ENCODE measurements around the gene RPL19. TPM values are rescaled to one million over a fixed set of nuclear protein-coding genes. Genes with fewer than 3 reads are reported as not detected.
A peak's percentile ranks its signal among the peaks of the same experiment; 100 is the strongest.

Gene RPL19
- total and polyA plus RNA-seq, 12 donors: 907 to 3,029 (median 991) TPM

- TF ChIP-seq CTCF (IDR thresholded peaks at IDR 0.05): no peak
- no peaks in the 10 kb centered on the region for H3K27me3 ChIP-seq
- 65 to 73% methylated on average over 10 of the region's 10 CpGs for WGBS, 2 donors
- peaks cover 0 to 41% (median 0%) of the 10 kb centered on the region in 9 donors for H3K36me3 ChIP-seq
- intact Hi-C loops (cut with DNase I): loop anchor here in 1 of 10 donors (10.0 kb wide), 1 partner anchor 840 kb away; the partner anchor contains the start of gene SOCS7
- peak overlapping the region in 3 of 10 donors; percentile 10 to 41 (median 35) for H3K27ac ChIP-seq
- peaks cover 0 to 49% (median 34%) of the 10 kb centered on the region in 9 donors for H3K4me1 ChIP-seq
- H3K9me3 ChIP-seq: no peaks in the 10 kb centered on the region
- ATAC-seq (no peak), DNase-seq (no peak)
- no peak overlapping the region for H3K4me3 ChIP-seq
Observed at GRCh38 chr17:39194985-39195524, 5.0 kb upstream of the RPL19 start.

GRCh38 chr17:39195568-39196160 lies 4.4 kb upstream of the RPL19 start:
- Histone ChIP-seq H3K27ac (peak overlapping the region in 2 of 10 donors; percentile 9 to 41), H3K36me3 (peaks cover 0 to 34% (median 0%) of the 10 kb centered on the region in 9 donors), H3K4me3 (peak overlapping the region in 2 of 10 donors; percentile 85 to 99), H3K4me1 (peaks cover 2 to 51% (median 34%) of the 10 kb centered on the region in 9 donors), H3K27me3 (no peaks in the 10 kb centered on the region), H3K9me3 (no peaks in the 10 kb centered on the region)
- DNase-seq (no peak), ATAC-seq (no peak)
- intact Hi-C loops (cut with DNase I): loop anchor here in 1 of 10 donors (10.0 kb wide), 1 partner anchor 841 kb away; the partner anchor contains the start of gene SOCS7
- no peak for TF ChIP-seq CTCF (IDR thresholded peaks at IDR 0.05)
- WGBS, 2 donors: 67 to 77% methylated on average over 8 of the region's 8 CpGs

GRCh38 chr17:39196241-39196807 lies 3.8 kb upstream of the RPL19 start:
- intact Hi-C loops (cut with DNase I): loop anchor here in 1 of 10 donors (10.0 kb wide), 1 partner anchor 842 kb away; the partner anchor contains the start of gene SOCS7
- peak overlapping the region; percentile 53 to 99 (median 85) for H3K4me3 ChIP-seq
- 27 to 31% methylated on average over 7 to 8 of the region's 8 CpGs for WGBS, 2 donors
- no peaks in the 10 kb centered on the region for H3K27me3 ChIP-seq
- peaks cover 8 to 57% (median 41%) of the 10 kb centered on the region in 9 donors for H3K4me1 ChIP-seq
- peaks cover 0 to 31% (median 2%) of the 10 kb centered on the region in 9 donors for H3K36me3 ChIP-seq
- no peak for DNase-seq
- no peak for TF ChIP-seq CTCF (IDR thresholded peaks at IDR 0.05)
- H3K9me3 ChIP-seq: no peaks in the 10 kb centered on the region
- H3K27ac ChIP-seq: peak overlapping the region in 2 of 10 donors; percentile 79 to 87
- no peak for ATAC-seq

- intact Hi-C loops (cut with DNase I): loop anchor here in 1 of 10 donors (10.0 kb wide), 1 partner anchor 842 kb away; the partner anchor contains the start of gene SOCS7
- Histone ChIP-seq H3K4me1 (peaks cover 8 to 63% (median 46%) of the 10 kb centered on the region in 9 donors), H3K4me3 (peak overlapping the region; percentile 53 to 99 (median 85)), H3K9me3 (no peaks in the 10 kb centered on the region), H3K27me3 (no peaks in the 10 kb centered on the region), H3K27ac (peak overlapping the region in 9 of 10 donors; percentile 10 to 87 (median 79)), H3K36me3 (peaks cover 0 to 32% (median 7%) of the 10 kb centered on the region in 9 donors)
- ATAC-seq (peak in 1 of 8 donors; percentile 2), DNase-seq (peak; percentile 19 to 30)
- no peak for TF ChIP-seq CTCF (IDR thresholded peaks at IDR 0.05)
- 0 to 1% methylated on average over 28 to 30 of the region's 30 CpGs for WGBS, 2 donors
Observed at GRCh38 chr17:39196808-39197291, 3.2 kb upstream of the RPL19 start.
